Esophagus muscularis mucosa (tissue), 4 donors: ENCODE measurements around the gene RCAN1. TPM values are rescaled to one million over a fixed set of nuclear protein-coding genes. Genes with fewer than 3 reads are reported as not detected.
A peak's percentile ranks its signal among the peaks of the same experiment; 100 is the strongest.
"Not testable (repeated sequence)": the region's sequence is repeated elsewhere in the genome, so short reads cannot be mapped to it uniquely, and the experiment has no call there.

Source experiments
- DNase-seq: peaks from one replicate; pipeline ENCODE4 v3.0.0-alpha.2; 2017; ENCODE audit errors: extremely low spot score
- H3K27ac ChIP-seq, 4 donors: fragments of 200-600 bp; sonication (generic); replicated peaks in 1 of 4; 1 replicate in 3 of 4; 2 replicates in 1 of 4; pipeline ENCODE4 v1.5.1; 2016 to 2019; ENCODE audit warnings: mild to moderate bottlenecking in 1 of 4
- H3K27me3 ChIP-seq, 4 donors: fragments of 200-600 bp; sonication (generic); one replicate each; pipeline versions ENCODE4 v1.5.1 to v1.6.0; 2016 to 2019
- H3K36me3 ChIP-seq, 4 donors: fragments of 200-600 bp; sonication (generic); one replicate each; pipeline ENCODE4 v1.5.1; 2016 to 2019
- H3K4me1 ChIP-seq, 4 donors: fragments of 200-600 bp; sonication (generic); one replicate each; pipeline ENCODE4 v1.5.1; 2016 to 2019
- H3K4me3 ChIP-seq, 4 donors: fragments of 200-600 bp; sonication (generic); 1 replicate in 2 of 4; 2 replicates in 2 of 4; pipeline ENCODE4 v1.5.1; 2016 to 2019; ENCODE audit warnings: mild to moderate bottlenecking in 4 of 4, moderate library complexity in 1 of 4
- H3K9me3 ChIP-seq, 4 donors: fragments of 200-600 bp; sonication (generic); 1 replicate in 3 of 4; 2 replicates in 1 of 4; pipeline ENCODE4 v1.5.1; 2016 to 2019
- CTCF ChIP-seq, 3 experiments: fragments of 200-600 bp in 2 of 3; fragments of 450-650 bp in 1 of 3; sonication (generic) in 2 of 3; IDR thresholded peaks; one replicate each; pipeline ENCODE4 v1.5.1; 2017 to 2019; ENCODE audit warnings: antibody characterized with exemption in 3 of 3, mild to moderate bottlenecking in 2 of 3, moderate library complexity in 1 of 3
- EP300 ChIP-seq: sonication (generic); formaldehyde crosslinking; IDR thresholded peaks from one replicate; pipeline ENCODE4 v1.6.1; 2017; ENCODE audit warnings: antibody characterized with exemption
- POLR2A ChIP-seq: fragments of 450-650 bp; IDR thresholded peaks from one replicate; pipeline ENCODE4 v1.6.1; 2017; ENCODE audit warnings: antibody characterized with exemption, moderate library complexity, mild to moderate bottlenecking, low read depth
- POLR2AphosphoS5 ChIP-seq, 2 donors: sonication (generic); formaldehyde crosslinking; IDR thresholded peaks; one replicate each; pipeline ENCODE4 v1.6.1; 2017; ENCODE audit warnings: antibody characterized with exemption in 2 of 2
- WGBS: methylation state at CpG from one replicate; pipeline ENCODE4 v1.1.5; 2018; 5-methylcytosine and 5-hydroxymethylcytosine counted together
- intact Hi-C: fragments of 100-400 bp; cut with DNase I; formaldehyde crosslinking; loops from one replicate; pipeline ENCODE4 v1.15.1; 2023
- total RNA-seq, 4 donors: library from RNA; depleted of rRNA; stranded (reverse); fragments of >200 nt; gene quantifications; one replicate each; pipeline versions ENCODE4 v1.1.0 to v1.2.1, GENCODE V29; 2016

Gene RCAN1
- total RNA-seq, 4 donors from 2014 or later = 32.4 to 58.8 (median 37.9) TPM

- Histone ChIP-seq H3K4me3 (no peak overlapping the region), H3K4me1 (peaks cover 25 to 57% (median 48%) of the 10 kb centered on the region in 4 donors)
- intact Hi-C loops = loop anchor here (10.0 kb wide), 1 partner anchor 698 kb away; the partner anchor contains the start of gene ATP5PO
Measured at GRCh38 chr21:34612557-34612956, 2.4 kb downstream of the RCAN1 start.

GRCh38 chr21:34612056-34612455 is 2.9 kb downstream of the RCAN1 start:
- TF ChIP-seq POLR2A (no peak), POLR2AphosphoS5 (IDR thresholded peaks at IDR 0.05) (no peak), EP300 (no peak), CTCF (IDR thresholded peaks at IDR 0.05) (no peak)
- H3K27me3 ChIP-seq = no peaks in the 10 kb centered on the region
- no peak overlapping the region for H3K4me3 ChIP-seq
- no peaks in the 10 kb centered on the region for H3K9me3 ChIP-seq
- no peaks in the 10 kb centered on the region for H3K36me3 ChIP-seq
- 91% methylated on average over 3 of the region's 3 CpGs for whole genome bisulfite sequencing
- peaks cover 25 to 57% (median 48%) of the 10 kb centered on the region in 4 donors for H3K4me1 ChIP-seq
- no peak overlapping the region for H3K27ac ChIP-seq
- DNase-seq = no peak
- intact Hi-C loops = loop anchor here (10.0 kb wide), 1 partner anchor 697 kb away; the partner anchor contains the start of gene ATP5PO

More at GRCh38 chr21:34612557-34612956, 2.4 kb downstream of the RCAN1 start:
- peak in 1 of 2 donors; percentile 7 for TF ChIP-seq POLR2AphosphoS5 (IDR thresholded peaks at IDR 0.05)
- TF ChIP-seq EP300 = no peak
- Histone ChIP-seq H3K27me3 (no peaks in the 10 kb centered on the region), H3K27ac (peak overlapping the region in 1 of 4 donors; percentile 95), H3K36me3 (no peaks in the 10 kb centered on the region), H3K9me3 (no peaks in the 10 kb centered on the region)
- no peak for DNase-seq
- WGBS = 77% methylated on average over 2 of the region's 2 CpGs

- WGBS = 97% methylated on average over 3 of the region's 3 CpGs
- TF ChIP-seq POLR2A (no peak), CTCF (IDR thresholded peaks at IDR 0.05) (no peak), POLR2AphosphoS5 (IDR thresholded peaks at IDR 0.05) (no peak), EP300 (no peak)
- intact Hi-C loops = loop anchor here (10.0 kb wide), 1 partner anchor 697 kb away; the partner anchor contains the start of gene ATP5PO
Measured at GRCh38 chr21:34611528-34611927, 3.4 kb downstream of the RCAN1 start.

GRCh38 chr21:34609933-34610549 is 4.9 kb downstream of the RCAN1 start:
- intact Hi-C loops = loop anchor here (10.0 kb wide), 1 partner anchor 695 kb away; the partner anchor contains the start of gene ATP5PO
- 49% methylated on average over 9 of the region's 9 CpGs for WGBS
- Histone ChIP-seq H3K4me3 (no peak overlapping the region), H3K27ac (peak overlapping the region; percentile 17 to 58 (median 44)), H3K27me3 (no peaks in the 10 kb centered on the region), H3K9me3 (no peaks in the 10 kb centered on the region), H3K4me1 (peaks cover 20 to 51% (median 46%) of the 10 kb centered on the region in 4 donors), H3K36me3 (no peaks in the 10 kb centered on the region)
- TF ChIP-seq POLR2AphosphoS5 (IDR thresholded peaks at IDR 0.05) = no peak
- no peak for TF ChIP-seq EP300
- TF ChIP-seq POLR2A = no peak
- TF ChIP-seq CTCF (IDR thresholded peaks at IDR 0.05) = no peak
- no peak for DNase-seq

More at GRCh38 chr21:34611528-34611927, 3.4 kb downstream of the RCAN1 start:
- Histone ChIP-seq H3K9me3 (no peaks in the 10 kb centered on the region), H3K4me1 (peaks cover 25 to 57% (median 48%) of the 10 kb centered on the region in 4 donors), H3K4me3 (no peak overlapping the region), H3K27me3 (no peaks in the 10 kb centered on the region), H3K27ac (no peak overlapping the region), H3K36me3 (no peaks in the 10 kb centered on the region)
- no peak for DNase-seq

GRCh38 chr21:34609244-34609932 is 5.5 kb downstream of the RCAN1 start:
- H3K27ac ChIP-seq = peak overlapping the region in 3 of 4 donors; percentile 17 to 58 (median 54)
- H3K4me1 ChIP-seq = peaks cover 20 to 50% (median 46%) of the 10 kb centered on the region in 4 donors
- no peak overlapping the region for H3K4me3 ChIP-seq
- H3K36me3 ChIP-seq = no peaks in the 10 kb centered on the region
- intact Hi-C loops = no loop called here
- TF ChIP-seq POLR2AphosphoS5 (IDR thresholded peaks at IDR 0.05) (no peak), CTCF (IDR thresholded peaks at IDR 0.05) (no peak), EP300 (no peak), POLR2A (no peak)
- 68% methylated on average over 4 of the region's 4 CpGs for WGBS
- no peaks in the 10 kb centered on the region for H3K27me3 ChIP-seq
- H3K9me3 ChIP-seq = no peaks in the 10 kb centered on the region
- peak; percentile 81 for DNase-seq

GRCh38 chr21:34607376-34607775 is 7.5 kb downstream of the RCAN1 start:
- H3K36me3 ChIP-seq, intact Hi-C loops, H3K9me3 ChIP-seq, H3K27ac ChIP-seq, DNase-seq, H3K4me3 ChIP-seq, H3K27me3 ChIP-seq: not testable (repeated sequence)
- peaks cover 6 to 49% (median 44%) of the 10 kb centered on the region in 4 donors for H3K4me1 ChIP-seq
- 91% methylated on average over 5 of the region's 5 CpGs for whole genome bisulfite sequencing
